Vagina (tissue), 2 donors: ENCODE measurements around the gene BSND.

Source experiments
- POLR2A ChIP-seq, 2 donors: fragments of 450-650 bp; IDR thresholded peaks; one replicate each; pipeline ENCODE4 v1.6.1; 2017; ENCODE audit warnings: antibody characterized with exemption in 2 of 2, mild to moderate bottlenecking in 2 of 2, moderate library complexity in 2 of 2
- TF ChIP-seq, protein P1 (sequence below), 3 experiments: fragments of 450-650 bp in 2 of 3; fragments of 200-600 bp in 1 of 3; sonication (generic) in 1 of 3; IDR thresholded peaks; one replicate each; pipeline ENCODE4 v1.5.1; 2017 to 2019; ENCODE audit warnings: antibody characterized with exemption in 3 of 3, mild to moderate bottlenecking in 2 of 3, moderate library complexity in 2 of 3

GRCh38 chr1:54949053-54949452, 49.7 kb upstream of the BSND start:
- no peak for TF ChIP-seq POLR2A (IDR thresholded peaks at IDR 0.05)
- TF ChIP-seq, protein P1, sequence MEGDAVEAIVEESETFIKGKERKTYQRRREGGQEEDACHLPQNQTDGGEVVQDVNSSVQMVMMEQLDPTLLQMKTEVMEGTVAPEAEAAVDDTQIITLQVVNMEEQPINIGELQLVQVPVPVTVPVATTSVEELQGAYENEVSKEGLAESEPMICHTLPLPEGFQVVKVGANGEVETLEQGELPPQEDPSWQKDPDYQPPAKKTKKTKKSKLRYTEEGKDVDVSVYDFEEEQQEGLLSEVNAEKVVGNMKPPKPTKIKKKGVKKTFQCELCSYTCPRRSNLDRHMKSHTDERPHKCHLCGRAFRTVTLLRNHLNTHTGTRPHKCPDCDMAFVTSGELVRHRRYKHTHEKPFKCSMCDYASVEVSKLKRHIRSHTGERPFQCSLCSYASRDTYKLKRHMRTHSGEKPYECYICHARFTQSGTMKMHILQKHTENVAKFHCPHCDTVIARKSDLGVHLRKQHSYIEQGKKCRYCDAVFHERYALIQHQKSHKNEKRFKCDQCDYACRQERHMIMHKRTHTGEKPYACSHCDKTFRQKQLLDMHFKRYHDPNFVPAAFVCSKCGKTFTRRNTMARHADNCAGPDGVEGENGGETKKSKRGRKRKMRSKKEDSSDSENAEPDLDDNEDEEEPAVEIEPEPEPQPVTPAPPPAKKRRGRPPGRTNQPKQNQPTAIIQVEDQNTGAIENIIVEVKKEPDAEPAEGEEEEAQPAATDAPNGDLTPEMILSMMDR (IDR thresholded peaks at IDR 0.05): no peak
